NCI-H2171 (cell line): ENCODE results near the gene WFIKKN1.

Source experiments
- DNase-seq: peaks from one replicate; lab custom pipeline; 2025; lab: John Stamatoyannopoulos, UW

The WFIKKN1 gene

GRCh38 chr16:630815-631405 is at the start of gene WFIKKN1:
WFIKKN1 (plus strand) TSS chr16:630985; CDS start chr16:631254, 269 bp downstream.
- DNase-seq, result no peak

- no peak for DNase-seq
Observed at GRCh38 chr16:582218-582613, 48.6 kb upstream of the WFIKKN1 start.

DNA sequence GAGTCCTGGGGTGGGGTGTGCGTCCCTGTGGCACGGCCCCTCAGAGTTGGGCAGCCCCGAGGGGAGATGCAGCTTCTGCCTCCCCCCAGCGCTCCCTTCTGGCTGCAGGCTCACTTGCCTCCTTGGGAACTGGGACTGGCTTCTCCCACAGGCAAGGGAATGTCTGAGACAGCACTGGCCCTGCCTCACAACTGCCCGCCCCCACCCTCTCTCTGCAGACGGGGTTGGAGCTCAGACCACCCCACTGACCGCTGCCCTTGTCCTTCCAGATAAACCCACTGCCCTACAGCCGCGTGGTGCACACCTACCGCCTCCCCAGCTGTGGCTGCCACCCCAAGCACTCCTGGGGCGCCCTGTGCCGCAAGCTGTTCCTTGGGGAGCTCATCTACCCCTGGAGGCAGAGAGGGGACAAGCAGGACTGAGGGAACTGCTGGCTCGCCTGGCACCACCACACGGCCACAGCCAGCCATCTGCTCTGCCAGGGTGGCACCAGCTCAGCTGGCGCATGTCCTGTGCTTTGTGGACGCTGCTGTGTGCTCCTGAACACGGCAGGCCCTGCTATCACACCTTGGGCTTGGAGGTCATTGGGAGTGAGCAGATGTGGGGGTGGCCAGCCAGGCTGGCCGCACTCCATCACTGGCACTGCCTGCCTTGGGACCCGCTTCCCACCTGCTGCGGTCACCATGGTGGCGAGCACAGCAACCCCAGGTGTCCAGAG is 48.0 kb upstream of the WFIKKN1 start:
- no peak for DNase-seq

DNA sequence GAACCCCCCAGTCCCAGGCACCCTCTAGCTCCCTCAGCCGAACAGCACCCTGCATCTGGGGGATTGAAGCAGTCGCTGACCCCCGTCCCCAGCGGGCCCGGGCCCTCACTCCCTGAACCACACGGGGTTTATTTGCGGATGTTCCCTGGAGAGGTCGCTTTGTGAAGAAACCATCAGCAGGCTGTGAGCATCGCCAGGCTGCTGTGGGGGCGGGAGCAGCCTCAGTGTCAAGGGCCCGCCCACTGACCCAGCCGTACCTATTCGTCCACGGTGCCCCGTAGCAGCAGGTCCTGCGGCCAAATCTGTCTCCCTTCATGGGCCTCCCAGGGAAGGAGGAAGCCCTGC is 47.3 kb upstream of the WFIKKN1 start:
- no peak for DNase-seq

DNA sequence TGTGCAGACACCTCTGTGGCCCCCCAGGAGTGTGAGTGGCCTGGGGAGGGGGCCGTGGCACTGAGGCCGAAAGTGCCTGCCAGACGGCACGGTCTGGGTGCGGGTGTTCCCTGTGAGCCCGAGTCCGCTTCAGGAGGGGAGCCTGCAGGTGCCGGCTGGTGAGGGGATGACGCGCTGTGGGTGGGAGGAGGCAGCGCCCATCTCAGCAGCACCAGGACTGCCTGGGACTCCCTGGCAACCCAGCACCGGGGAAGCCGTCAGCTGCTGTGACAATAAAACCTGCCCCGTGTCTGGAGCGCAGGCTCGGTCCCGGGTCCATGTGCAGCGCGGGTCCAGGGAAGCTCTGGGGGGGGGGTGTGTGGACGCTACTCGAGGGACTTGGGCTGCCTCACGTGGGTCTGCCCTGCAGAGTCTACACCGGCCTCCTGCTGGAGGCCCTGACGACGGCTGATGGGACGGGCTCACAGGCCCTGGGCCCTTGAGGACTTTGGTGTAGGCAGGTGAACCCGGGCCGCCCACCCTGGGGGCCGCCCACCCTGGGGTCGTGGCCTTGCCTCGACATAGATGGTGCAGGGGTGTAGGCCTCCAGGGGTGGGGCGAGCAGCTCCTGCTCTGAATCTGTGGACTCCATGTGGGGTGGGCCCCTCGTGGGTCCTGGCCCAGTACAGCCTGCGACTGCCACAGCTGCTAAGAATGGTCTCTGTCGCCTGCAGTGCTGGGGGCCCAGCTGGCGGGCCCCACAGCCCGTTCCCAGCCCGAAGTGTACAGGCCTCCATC is 46.8 kb upstream of the WFIKKN1 start:
- peak; percentile 64 for DNase-seq

GRCh38 chr16:585351-585750 is 45.4 kb upstream of the WFIKKN1 start:
- DNase-seq, result no peak

DNA sequence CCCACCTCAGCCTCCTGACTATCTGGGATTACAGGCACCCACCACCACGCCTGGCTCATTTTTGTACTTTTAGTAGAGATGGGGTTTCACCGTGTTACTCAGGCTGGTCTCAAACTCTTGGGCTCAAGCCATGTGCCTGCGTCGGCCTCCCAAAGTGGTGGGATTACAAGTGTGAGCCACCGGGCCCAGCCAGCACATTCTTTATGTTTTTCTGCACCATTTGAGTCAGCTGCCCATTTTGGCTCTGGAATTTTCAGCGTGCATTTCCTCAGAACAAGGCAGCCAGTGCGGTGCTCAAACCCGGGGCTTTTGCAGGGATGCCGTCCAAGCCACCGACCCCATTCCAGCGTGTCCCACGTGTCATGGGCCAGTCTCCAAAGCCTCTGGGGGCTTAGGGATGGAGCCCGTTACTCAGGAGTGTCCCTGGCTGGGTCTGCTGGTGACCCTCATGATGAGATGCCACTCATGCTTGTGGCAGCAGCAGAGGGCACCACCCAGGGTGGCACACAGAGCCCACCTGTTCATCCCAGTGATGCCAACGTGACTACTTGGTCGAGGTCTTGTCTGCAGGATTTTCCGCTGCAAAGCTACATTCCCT is 44.6 kb upstream of the WFIKKN1 start:
- DNase-seq, result no peak

GRCh38 chr16:586645-587590 is 43.9 kb upstream of the WFIKKN1 start:
- DNase-seq, result no peak

DNA sequence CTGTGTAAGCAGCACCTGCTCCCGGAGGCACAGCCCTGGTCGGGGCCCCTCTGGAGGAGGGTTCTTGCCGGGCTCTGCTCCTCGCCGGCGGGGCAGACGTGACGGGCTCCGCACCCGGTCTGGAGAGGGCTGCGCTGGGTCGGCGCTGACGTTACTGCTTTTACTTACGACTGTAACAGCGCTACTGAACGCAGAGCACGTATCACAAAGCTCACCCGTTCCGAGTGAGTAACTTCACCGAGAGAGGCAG is 42.2 kb upstream of the WFIKKN1 start:
- DNase-seq, result no peak

GRCh38 chr16:588889-589657 is 41.7 kb upstream of the WFIKKN1 start:
- peak; percentile 91 for DNase-seq

- peak; percentile 96 for DNase-seq
Observed at GRCh38 chr16:589658-590187, 41.1 kb upstream of the WFIKKN1 start, which contains the start of gene RAB40C. RAB40C (plus strand) TSS chr16:590066; CDS start chr16:590292, 226 bp downstream.

GRCh38 chr16:590188-590814 is 40.5 kb upstream of the WFIKKN1 start:
- DNase-seq, result no peak

DNA sequence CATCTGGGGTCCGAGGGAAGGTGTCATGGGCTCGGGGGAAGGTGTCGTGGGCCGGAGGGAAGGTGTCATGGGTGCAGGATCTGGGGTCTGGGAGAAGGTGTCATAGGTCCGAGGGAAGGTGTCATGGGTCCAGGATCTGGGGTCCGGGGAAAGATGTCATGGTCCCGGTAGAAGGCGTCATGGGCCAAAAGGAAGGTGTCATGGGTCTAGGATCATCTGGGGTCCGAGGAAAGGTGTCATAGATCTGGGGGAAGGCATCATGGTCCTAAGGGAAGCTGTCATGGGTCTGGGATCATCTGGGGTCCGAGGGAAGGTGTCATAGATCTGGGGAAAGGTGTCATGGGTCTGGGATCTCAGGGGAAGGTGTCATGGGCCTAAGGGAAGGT is 40.0 kb upstream of the WFIKKN1 start:
- no peak for DNase-seq

DNA sequence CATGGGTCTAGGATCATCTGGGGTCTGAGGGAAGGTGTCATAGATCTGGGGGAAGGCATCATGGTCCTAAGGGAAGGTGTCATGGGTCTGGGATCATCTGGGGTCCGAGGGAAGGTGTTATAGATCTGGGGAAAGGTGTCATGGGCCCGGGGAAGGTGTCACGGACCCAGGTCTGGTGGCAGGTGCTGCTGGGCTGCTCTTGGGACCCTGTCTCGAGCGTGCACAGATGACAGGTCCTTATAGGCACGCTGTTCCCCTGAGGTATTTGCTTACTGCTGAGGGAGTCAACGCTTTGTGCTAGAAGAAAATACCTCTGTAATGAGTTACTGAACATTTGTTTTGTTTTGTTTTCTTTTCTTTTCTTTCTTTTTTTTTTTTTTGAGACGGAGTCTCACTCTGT is 39.6 kb upstream of the WFIKKN1 start:
- DNase-seq, result no peak

DNA sequence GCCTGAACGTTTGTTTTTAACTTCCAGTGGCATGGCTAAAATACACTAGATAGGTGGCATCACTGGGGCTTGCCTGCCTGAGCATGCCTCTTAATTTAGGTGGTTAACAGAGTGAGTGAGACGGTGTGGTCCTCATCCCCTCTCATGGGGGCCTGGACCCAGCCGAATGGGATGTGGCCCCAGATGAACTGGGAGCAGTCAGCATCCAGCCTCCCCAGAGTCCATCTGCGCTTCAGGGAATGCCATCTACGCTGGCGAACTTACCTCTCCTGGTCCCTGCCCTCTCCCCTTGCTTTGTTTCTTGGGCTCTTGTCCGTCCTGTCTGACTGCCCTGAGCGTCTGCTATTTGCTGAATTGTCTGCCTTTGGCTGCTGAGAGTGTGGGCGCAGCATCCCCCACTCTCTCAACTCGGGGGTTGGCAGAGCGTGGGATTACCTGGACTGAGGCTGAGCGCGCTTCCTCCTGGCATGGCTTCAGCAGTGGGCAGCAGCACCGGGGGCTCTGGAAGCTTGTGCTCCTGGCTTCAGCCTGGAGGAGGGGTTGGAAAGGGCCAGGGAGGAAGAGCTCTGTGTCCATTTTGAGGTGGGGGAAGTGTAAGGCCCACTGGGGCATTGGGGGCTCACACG is 38.8 kb upstream of the WFIKKN1 start:
- no peak for DNase-seq

GRCh38 chr16:592518-593306 is 38.1 kb upstream of the WFIKKN1 start:
- peak; percentile 85 for DNase-seq

- DNase-seq, result no peak
Observed at GRCh38 chr16:593406-593805, 37.4 kb upstream of the WFIKKN1 start.

DNA sequence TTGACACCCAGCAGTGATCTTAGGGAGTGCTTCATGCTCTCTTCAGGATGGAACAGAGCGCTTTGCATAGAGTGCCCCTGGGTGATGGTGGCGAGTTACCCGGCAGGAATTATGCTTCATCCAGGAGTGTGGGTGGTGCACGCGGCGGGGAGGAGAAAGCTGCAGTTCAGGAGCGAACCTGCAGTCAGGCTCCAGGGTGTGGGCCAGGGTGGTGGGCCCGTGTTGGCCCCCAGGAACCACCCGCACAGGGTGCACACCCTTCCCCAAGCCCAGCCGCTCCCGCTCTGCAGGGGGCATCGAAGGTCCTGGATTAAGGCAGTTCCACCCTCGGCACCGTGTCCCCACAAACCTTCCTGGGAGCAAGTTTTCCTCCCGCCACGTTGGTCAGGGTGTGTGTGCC is 37.0 kb upstream of the WFIKKN1 start:
- DNase-seq, result no peak

DNA sequence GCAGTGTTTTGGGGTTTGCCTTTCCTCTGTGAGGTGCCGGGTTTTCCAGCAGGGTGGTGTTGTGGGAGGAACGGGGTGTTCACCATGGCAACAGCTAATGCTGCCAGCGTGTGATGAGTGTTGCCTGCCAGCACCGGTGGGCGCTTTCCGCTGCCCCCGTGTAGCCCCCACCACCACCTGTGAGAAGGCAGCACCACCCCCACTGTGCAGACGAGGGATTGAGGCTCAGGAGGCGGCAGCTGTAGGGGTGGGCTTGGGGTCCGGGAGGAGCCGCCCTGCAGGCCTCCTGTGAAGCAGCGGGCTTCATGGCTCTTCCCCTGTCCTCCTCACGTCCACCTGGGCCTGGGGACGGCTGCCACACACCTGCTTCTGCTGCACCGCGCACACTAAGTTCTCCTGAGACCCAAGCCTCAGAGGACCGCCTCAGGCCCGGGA is 35.7 kb upstream of the WFIKKN1 start:
- no peak for DNase-seq
